ENCODE data around the gene LCN6. TPM values are rescaled to one million over a fixed set of nuclear protein-coding genes. Genes with fewer than 3 reads are reported as not detected.

Gene LCN6
- total RNA-seq, 6 donors from 2014 or later: 2.7 to 35.1 (median 5.5) TPM; not detected in 2

GRCh38 chr9:136741883-136742571 lies 6.3 kb downstream of the LCN6 start:
- ATAC-seq (ENCODE audit: low FRiP score in 2 of 2) (no peak), DNase-seq (peak; percentile 36 to 85)
- Histone ChIP-seq H3K36me3 (no peaks in the 10 kb centered on the region), H3K27ac (no peak overlapping the region), H3K4me3 (peak overlapping the region in 1 of 4 donors; percentile 12), H3K4me1 (peaks cover 4 to 33% (median 20%) of the 10 kb centered on the region in 4 donors), H3K9me3 (no peaks in the 10 kb centered on the region), H3K27me3 (peaks cover 0 to 27% (median 12%) of the 10 kb centered on the region in 4 donors)
- TF ChIP-seq POLR2A (IDR thresholded peaks at IDR 0.05) (no peak), CTCF (IDR thresholded peaks at IDR 0.05) (no peak), POLR2AphosphoS5 (IDR thresholded peaks at IDR 0.05) (no peak), EP300 (IDR thresholded peaks at IDR 0.05) (no peak)
- WGBS, 2 donors: 27% methylated on average over 15 to 32 of the region's 32 CpGs

GRCh38 chr9:136740971-136741882 lies 7.1 kb downstream of the LCN6 start:
- no peak for ATAC-seq (ENCODE audit: low FRiP score in 2 of 2)
- Histone ChIP-seq H3K36me3 (no peaks in the 10 kb centered on the region), H3K27me3 (peaks cover 0 to 27% (median 12%) of the 10 kb centered on the region in 4 donors), H3K4me1 (peaks cover 4 to 33% (median 20%) of the 10 kb centered on the region in 4 donors), H3K27ac (no peak overlapping the region), H3K4me3 (peak overlapping the region in 1 of 4 donors; percentile 12), H3K9me3 (no peaks in the 10 kb centered on the region)
- TF ChIP-seq EP300 (IDR thresholded peaks at IDR 0.05): no peak
- TF ChIP-seq CTCF (IDR thresholded peaks at IDR 0.05): no peak
- no peak for TF ChIP-seq POLR2AphosphoS5 (IDR thresholded peaks at IDR 0.05)
- no peak for TF ChIP-seq POLR2A (IDR thresholded peaks at IDR 0.05)
- DNase-seq: peak in 1 of 2 donors; percentile 85
- 24 to 43% methylated on average over 12 to 32 of the region's 37 CpGs for WGBS, 2 donors

GRCh38 chr9:136740491-136740890 lies 7.8 kb downstream of the LCN6 start:
- TF ChIP-seq POLR2AphosphoS5 (IDR thresholded peaks at IDR 0.05): no peak
- TF ChIP-seq CTCF (IDR thresholded peaks at IDR 0.05): no peak
- TF ChIP-seq POLR2A (IDR thresholded peaks at IDR 0.05): no peak
- no peak for TF ChIP-seq EP300 (IDR thresholded peaks at IDR 0.05)
- Histone ChIP-seq H3K36me3 (no peaks in the 10 kb centered on the region), H3K27ac (no peak overlapping the region), H3K9me3 (no peaks in the 10 kb centered on the region), H3K4me3 (no peak overlapping the region), H3K4me1 (peaks cover 4 to 32% (median 20%) of the 10 kb centered on the region in 4 donors), H3K27me3 (peaks cover 0 to 27% (median 12%) of the 10 kb centered on the region in 4 donors)
- WGBS, 2 donors: 80 to 86% methylated on average over 15 to 16 of the region's 16 CpGs
- DNase-seq (peak in 1 of 2 donors; percentile 61), ATAC-seq (ENCODE audit: low FRiP score in 2 of 2) (no peak)

- ATAC-seq (ENCODE audit: low FRiP score in 2 of 2) (no peak), DNase-seq (peak in 1 of 2 donors; percentile 60)
- TF ChIP-seq EP300 (IDR thresholded peaks at IDR 0.05): no peak
- TF ChIP-seq POLR2A (IDR thresholded peaks at IDR 0.05): no peak
- TF ChIP-seq POLR2AphosphoS5 (IDR thresholded peaks at IDR 0.05): no peak
- TF ChIP-seq CTCF (IDR thresholded peaks at IDR 0.05): no peak
- H3K4me1 ChIP-seq: peaks cover 4 to 28% (median 20%) of the 10 kb centered on the region in 4 donors
- no peak overlapping the region for H3K4me3 ChIP-seq
- no peak overlapping the region for H3K27ac ChIP-seq
- H3K9me3 ChIP-seq: no peaks in the 10 kb centered on the region
- no peaks in the 10 kb centered on the region for H3K36me3 ChIP-seq
- WGBS, 2 donors: 87 to 91% methylated on average over 8 to 11 of the region's 11 CpGs
- peaks cover 0 to 27% (median 12%) of the 10 kb centered on the region in 4 donors for H3K27me3 ChIP-seq
Observed at GRCh38 chr9:136740069-136740468, 8.3 kb downstream of the LCN6 start.

Data from upper lobe of left lung (tissue), 6 donors.